ENCODE measurements around the gene PAPPA2.

GRCh38 chr1:176444286-176444685 is 18.7 kb upstream of the PAPPA2 start:
- TF ChIP-seq, protein P1, sequence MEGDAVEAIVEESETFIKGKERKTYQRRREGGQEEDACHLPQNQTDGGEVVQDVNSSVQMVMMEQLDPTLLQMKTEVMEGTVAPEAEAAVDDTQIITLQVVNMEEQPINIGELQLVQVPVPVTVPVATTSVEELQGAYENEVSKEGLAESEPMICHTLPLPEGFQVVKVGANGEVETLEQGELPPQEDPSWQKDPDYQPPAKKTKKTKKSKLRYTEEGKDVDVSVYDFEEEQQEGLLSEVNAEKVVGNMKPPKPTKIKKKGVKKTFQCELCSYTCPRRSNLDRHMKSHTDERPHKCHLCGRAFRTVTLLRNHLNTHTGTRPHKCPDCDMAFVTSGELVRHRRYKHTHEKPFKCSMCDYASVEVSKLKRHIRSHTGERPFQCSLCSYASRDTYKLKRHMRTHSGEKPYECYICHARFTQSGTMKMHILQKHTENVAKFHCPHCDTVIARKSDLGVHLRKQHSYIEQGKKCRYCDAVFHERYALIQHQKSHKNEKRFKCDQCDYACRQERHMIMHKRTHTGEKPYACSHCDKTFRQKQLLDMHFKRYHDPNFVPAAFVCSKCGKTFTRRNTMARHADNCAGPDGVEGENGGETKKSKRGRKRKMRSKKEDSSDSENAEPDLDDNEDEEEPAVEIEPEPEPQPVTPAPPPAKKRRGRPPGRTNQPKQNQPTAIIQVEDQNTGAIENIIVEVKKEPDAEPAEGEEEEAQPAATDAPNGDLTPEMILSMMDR (IDR thresholded peaks at IDR 0.05; ENCODE audit: insufficient read depth, low read length, poor library complexity, severe bottlenecking) = no peak
- no peak for TF ChIP-seq EZH2phosphoT487 (conservative IDR thresholded peaks at IDR 0.05; ENCODE audit: low read length)
